ENCODE results near the gene EPS8L3. TPM values are rescaled to one million over a fixed set of nuclear protein-coding genes. Genes with fewer than 3 reads are reported as not detected.

The EPS8L3 gene
- total and polyA plus RNA-seq, 2 of the 8 experiments (the other 6 are each of a cell fraction or from before 2014, with no cell fraction given), result not detected

- Histone ChIP-seq H3K27ac (ENCODE audit: low read depth, low read length) (no peak overlapping the region), H3K4ac (replicated peaks; ENCODE audit: insufficient read length, low read depth, low read length) (no peak overlapping the region), H3K4me1 (replicated peaks in 1 of 4; ENCODE audit: control insufficient read depth in 3 of 4, insufficient read depth in 4 of 4, low read length in 3 of 4) (peaks cover 0 to 15% (median 6%) of the 10 kb centered on the region in 4 experiments; a peak in 6 of 7 replicates), H2BK5ac (ENCODE audit: low read depth, low read length) (no peak overlapping the region), H2BK120ac (replicated peaks; ENCODE audit: low read depth, low read length) (no peak overlapping the region), H3K79me1 (ENCODE audit: low read depth, low read length) (no peaks in the 10 kb centered on the region), H2BK20ac (ENCODE audit: low read length) (no peak overlapping the region), H3K79me2 (ENCODE audit: control insufficient read depth in 1 of 2, insufficient read depth in 2 of 2, low read length in 2 of 2) (no peaks in the 10 kb centered on the region), H4K8ac (ENCODE audit: extremely low read depth, insufficient read depth, low read length) (no peak overlapping the region), H3K9ac (replicated peaks in 1 of 4; ENCODE audit: extremely low read depth in 1 of 4, low read depth in 3 of 4, low read length in 3 of 4) (no peak overlapping the region), H4K91ac (replicated peaks; ENCODE audit: insufficient read length, low read length) (peak overlapping the region; percentile 36), H2BK15ac (ENCODE audit: low read length) (no peak overlapping the region), H2AFZ (ENCODE audit: low read length) (no peak overlapping the region), H3K18ac (ENCODE audit: extremely low read depth, low read length) (no peak overlapping the region), H3K4me2 (ENCODE audit: insufficient read depth in 1 of 2, low read depth in 2 of 2, low read length in 2 of 2) (no peak overlapping the region), H3K23ac (ENCODE audit: insufficient read length) (no peak overlapping the region), H3K56ac (replicated peaks; ENCODE audit: insufficient read length, low read depth, low read length) (no peak overlapping the region), H3K36me3 (ENCODE audit: control insufficient read depth in 2 of 4, insufficient read depth in 4 of 4, low read length in 3 of 4) (no peaks in the 10 kb centered on the region), H3K4me3 (ENCODE audit: extremely low read depth in 1 of 4, insufficient read depth in 2 of 4, low read depth in 3 of 4, low read length in 4 of 4) (no peak overlapping the region), H3K14ac (ENCODE audit: insufficient read length) (no peak overlapping the region), H4K20me1 (replicated peaks in 1 of 2; ENCODE audit: control insufficient read depth in 1 of 2, insufficient read depth in 2 of 2, low read length in 2 of 2) (no peaks in the 10 kb centered on the region), H4K5ac (ENCODE audit: insufficient read length, low read depth, low read length) (no peak overlapping the region), H3K27me3 (replicated peaks in 1 of 4; ENCODE audit: control insufficient read depth in 3 of 4, extremely low read depth in 1 of 4, insufficient read depth in 3 of 4, low read length in 3 of 4) (peaks cover 0 to 3% (median 2%) of the 10 kb centered on the region in 4 experiments; a peak in 2 of 7 replicates), H3K9me3 (ENCODE audit: insufficient read depth in 2 of 2, low read depth in 1 of 2, low read length in 1 of 2) (no peaks in the 10 kb centered on the region), H2AK5ac (ENCODE audit: low read depth, low read length) (no peak overlapping the region), H3K23me2 (ENCODE audit: low read depth, low read length) (no peaks in the 10 kb centered on the region), H2BK12ac (ENCODE audit: low read depth, low read length) (no peak overlapping the region)
- no peak for DNase-seq (ENCODE audit: low read depth in 1 of 2, low spot score in 2 of 2)
- ChIA-PET POLR2A (ENCODE audit: partially characterized antibody) (interaction anchor here (1.7 kb wide), 1 partner anchor 106 kb away, joined by 4 read pairs; no protein-coding TSS in a partner anchor), CTCF (ENCODE audit: partially characterized antibody) (interaction anchor here (0.9 to 2.1 kb wide), 5 partner anchors 8 to 188 kb away, joined by 3 to 7 read pairs (median 4); partner anchors contain the start of gene AHCYL1)
- no peak for FAIRE-seq
- WGBS, 2 experiments (ENCODE audit: extremely low coverage in 1 of 2, insufficient coverage in 1 of 2, insufficient read length in 1 of 2, insufficient replicate concordance in 2 of 2, low coverage in 1 of 2, low lambda C conversion rate in 2 of 2, missing lambda C conversion rate in 1 of 2), result 91% methylated on average over 7 of the region's 7 CpGs; no CpG with 5 or more reads in 1 of the 2 experiments
- TF ChIP-seq SP4 (IDR thresholded peaks at IDR 0.05; ENCODE audit: low read length) (no peak), CTBP2 (IDR thresholded peaks at IDR 0.05; ENCODE audit: borderline replicate concordance, insufficient read depth, insufficient read length, low read length) (no peak), YY1 (IDR thresholded peaks at IDR 0.05; ENCODE audit: low read depth, low read length) (no peak), EGR1 (IDR thresholded peaks at IDR 0.05; ENCODE audit: borderline replicate concordance, low read depth, low read length) (no peak)
Measured at GRCh38 chr1:109796484-109797302, 33.0 kb upstream of the EPS8L3 start.

All from H1 (cell line).